ENCODE data around the gene CYP4F2.
"Not testable (repeated sequence)": the region's sequence is repeated elsewhere in the genome, so short reads cannot be mapped to it uniquely, and the experiment has no call there.

CYP4F2 gene

GRCh38 chr19:15846923-15847322 is 51.0 kb downstream of the CYP4F2 start:
- DNase-seq, result no peak

GRCh38 chr19:15843894-15844222 is 54.0 kb downstream of the CYP4F2 start:
- not testable (repeated sequence) for DNase-seq

- DNase-seq, result no peak
Measured at GRCh38 chr19:15843203-15843893, 54.5 kb downstream of the CYP4F2 start.

GRCh38 chr19:15841875-15842569 is 55.9 kb downstream of the CYP4F2 start:
- DNase-seq, result no peak

- DNase-seq, result no peak
Measured at GRCh38 chr19:15840833-15841232, 57.0 kb downstream of the CYP4F2 start.

GRCh38 chr19:15839888-15840287 is 58.0 kb downstream of the CYP4F2 start:
- not testable (repeated sequence) for DNase-seq

GRCh38 chr19:15838351-15838750 is 59.5 kb downstream of the CYP4F2 start:
- no peak for DNase-seq

- no peak for DNase-seq
Measured at GRCh38 chr19:15837221-15837731, 60.6 kb downstream of the CYP4F2 start.

- peak; percentile 89 to 93 for DNase-seq
Measured at GRCh38 chr19:15836330-15837220, 61.3 kb downstream of the CYP4F2 start.

GRCh38 chr19:15835565-15836329 is 62.1 kb downstream of the CYP4F2 start:
- peak; percentile 16 to 70 for DNase-seq

- not testable (repeated sequence) for DNase-seq
Measured at GRCh38 chr19:15834232-15834631, 63.6 kb downstream of the CYP4F2 start.

- DNase-seq, result no peak
Measured at GRCh38 chr19:15831626-15832025, 66.2 kb downstream of the CYP4F2 start.

GRCh38 chr19:15829786-15830185 is 68.1 kb downstream of the CYP4F2 start:
- no peak for DNase-seq

- DNase-seq, result no peak
Measured at GRCh38 chr19:15829306-15829698, 68.6 kb downstream of the CYP4F2 start.

- DNase-seq, result not testable (repeated sequence)
Measured at GRCh38 chr19:15828611-15829305, 69.1 kb downstream of the CYP4F2 start.

GRCh38 chr19:15828121-15828610 is 69.7 kb downstream of the CYP4F2 start:
- no peak for DNase-seq
